ENCODE data around the gene CALHM5. TPM values are rescaled to one million over a fixed set of nuclear protein-coding genes. Genes with fewer than 3 reads are reported as not detected.

CALHM5 gene
- total and polyA plus RNA-seq, 9 of the 15 experiments (the other 6 are each of a cell fraction or from before 2014, with no cell fraction given), result under 0.01 to 0.05 (median 0.02) TPM; not detected in 2

- Histone ChIP-seq H3K9me3 (replicated peaks; ENCODE audit: control insufficient read depth, insufficient read depth, low read depth, low read length) (no peaks in the 10 kb centered on the region), H3K4me2 (ENCODE audit: insufficient read depth, low read length) (no peak overlapping the region), H3K4me1 (replicated peaks in 1 of 2; ENCODE audit: control insufficient read depth in 2 of 2, insufficient read depth in 2 of 2, low read length in 2 of 2) (no peaks in the 10 kb centered on the region), H3K36me3 (ENCODE audit: control insufficient read depth, insufficient read depth, low read length) (no peaks in the 10 kb centered on the region), H3K79me2 (ENCODE audit: control insufficient read depth, insufficient read depth, low read length) (no peaks in the 10 kb centered on the region), H3K27ac (ENCODE audit: extremely low read depth, low read depth, low read length) (no peak overlapping the region), H3K9me1 (ENCODE audit: control insufficient read depth, insufficient read depth, low read length) (no peaks in the 10 kb centered on the region), H3K9ac (ENCODE audit: insufficient read depth in 1 of 2, low read depth in 2 of 2, low read length in 2 of 2) (no peak overlapping the region), H4K20me1 (replicated peaks; ENCODE audit: control insufficient read depth, insufficient read depth, low read length) (no peaks in the 10 kb centered on the region), H3K4me3 (no peak overlapping the region), H3K27me3 (ENCODE audit: control insufficient read depth in 2 of 2, insufficient read depth in 2 of 2, low read length in 2 of 2) (no peaks in the 10 kb centered on the region), H2AFZ (ENCODE audit: low read depth, low read length) (no peak overlapping the region)
- intact Hi-C loops (cut with micrococcal nuclease), result loop anchor here (5.0 kb wide), 2 partner anchors 97 to 432 kb away; no protein-coding TSS in a partner anchor
- in situ Hi-C loops (cut with MboI), result loop anchor here (10.0 kb wide), 1 partner anchor 270 kb away; no protein-coding TSS in a partner anchor
- TF ChIP-seq ZNF445 (CRISPR knock-in tag; IDR thresholded peaks at IDR 0.05; ENCODE audit: low read depth) (no peak), FOXK1 (CRISPR knock-in tag; IDR thresholded peaks at IDR 0.05; ENCODE audit: borderline replicate concordance) (no peak)
- no peak for FAIRE-seq
- ChIA-PET CTCF (ENCODE audit: low intra/inter-chr PET ratio) (no interaction called here), POLR2A (interaction anchor here (0.6 kb wide), 1 partner anchor 19 kb away, joined by 3 read pairs; no protein-coding TSS in a partner anchor)
- no peak for ATAC-seq
- DNase-seq (ENCODE audit: extremely low read depth in 1 of 4, low spot score in 3 of 4), result no peak
- BruUV-seq (replicated peaks), result no TSS peak
Observed at GRCh38 chr6:116535109-116535508, 23.7 kb downstream of the CALHM5 start.

GRCh38 chr6:116536216-116536621, 24.8 kb downstream of the CALHM5 start:
- no peaks in the 10 kb centered on the region for H3K9me1 ChIP-seq (ENCODE audit: control insufficient read depth, insufficient read depth, low read length)
- BruUV-seq (replicated peaks), result no TSS peak
- intact Hi-C loops (cut with micrococcal nuclease) (loop anchor here (1.0 to 5.0 kb wide), 5 partner anchors 25 to 431 kb away; no protein-coding TSS in a partner anchor), in situ Hi-C loops (cut with MboI) (loop anchor here (10.0 kb wide), 1 partner anchor 271 kb away; no protein-coding TSS in a partner anchor)
- FAIRE-seq (peak; percentile 86), DNase-seq (ENCODE audit: extremely low read depth in 1 of 4, low spot score in 3 of 4) (peak; percentile 45 to 69 (median 52)), ATAC-seq (peak; percentile 65)
- no peaks in the 10 kb centered on the region for H4K20me1 ChIP-seq (replicated peaks; ENCODE audit: control insufficient read depth, insufficient read depth, low read length)
- no peak overlapping the region for H3K9ac ChIP-seq (ENCODE audit: insufficient read depth in 1 of 2, low read depth in 2 of 2, low read length in 2 of 2)
- H3K9me3 ChIP-seq (replicated peaks; ENCODE audit: control insufficient read depth, insufficient read depth, low read depth, low read length), result no peaks in the 10 kb centered on the region
- CTCF ChIA-PET (ENCODE audit: low intra/inter-chr PET ratio), result interaction anchor here (1.6 to 1.8 kb wide), 2 partner anchors 25 to 110 kb away, joined by 5 to 8 read pairs; no protein-coding TSS in a partner anchor
- no peak overlapping the region for H3K27ac ChIP-seq (ENCODE audit: extremely low read depth, low read depth, low read length)
- peak overlapping the region; percentile 83 for H2AFZ ChIP-seq (ENCODE audit: low read depth, low read length)
- 0% methylated on average over 4 of the region's 4 CpGs for WGBS (ENCODE audit: insufficient coverage, low coverage, missing lambda C conversion rate)
- POLR2A ChIA-PET, result no interaction called here
- H3K4me1 ChIP-seq (replicated peaks in 1 of 2; ENCODE audit: control insufficient read depth in 2 of 2, insufficient read depth in 2 of 2, low read length in 2 of 2), result no peaks in the 10 kb centered on the region
- H3K4me2 ChIP-seq (ENCODE audit: insufficient read depth, low read length), result no peak overlapping the region
- no peaks in the 10 kb centered on the region for H3K79me2 ChIP-seq (ENCODE audit: control insufficient read depth, insufficient read depth, low read length)
- no peak overlapping the region for H3K4me3 ChIP-seq
- H3K36me3 ChIP-seq (ENCODE audit: control insufficient read depth, insufficient read depth, low read length), result no peaks in the 10 kb centered on the region
- peaks cover 0 to 3% of the 10 kb centered on the region in 2 experiments; a peak in 1 of 5 replicates for H3K27me3 ChIP-seq (ENCODE audit: control insufficient read depth in 2 of 2, insufficient read depth in 2 of 2, low read length in 2 of 2)
- peak; percentile 49; the same call in 1 of the 2 replicates for TF ChIP-seq REST (IDR thresholded peaks at IDR 0.05; ENCODE audit: borderline replicate concordance)
- TF ChIP-seq REST (CRISPR knock-in tag; IDR thresholded peaks at IDR 0.05; ENCODE audit: low read depth), result no peak
- no peak for TF ChIP-seq CEBPG (CRISPR knock-in tag; IDR thresholded peaks at IDR 0.05)
- 0 out of 4 replicates have a peak, but pooled peaks of 1 of the 2 experiments have one; percentile 25 for TF ChIP-seq CEBPG (tag; conservative IDR thresholded peaks at IDR 0.05 in 1 of 2, IDR thresholded peaks at IDR 0.05 in 1 of 2)
- TF ChIP-seq RUNX1 (IDR thresholded peaks at IDR 0.05; ENCODE audit: low read depth), result no peak
